ENCODE measurements around the gene DPYSL3. TPM values are rescaled to one million over a fixed set of nuclear protein-coding genes. Genes with fewer than 3 reads are reported as not detected.

Gene DPYSL3
- total RNA-seq, 1 experiment from 2014 or later, result 17.2 TPM

DNA sequence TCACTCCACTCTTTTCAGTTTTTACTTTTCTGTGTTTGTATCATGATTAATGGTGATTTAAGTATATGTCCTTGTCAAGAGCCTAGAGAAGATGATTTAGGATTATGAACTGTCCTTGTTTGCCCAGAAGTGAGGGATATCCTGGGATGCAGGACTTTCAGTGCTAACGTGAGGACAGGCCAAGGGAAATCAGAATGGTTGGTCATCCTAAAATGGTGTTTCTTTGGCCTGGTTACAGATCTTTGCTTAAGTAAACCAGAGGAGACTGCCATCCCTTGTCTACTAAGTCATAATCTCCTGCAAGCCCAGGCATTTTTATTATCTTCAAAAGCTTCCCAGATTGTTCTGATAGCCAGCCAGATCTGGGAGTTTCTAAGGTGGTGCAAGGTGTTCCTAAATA is 22.3 kb upstream of the DPYSL3 start (continued):
- TF ChIP-seq, protein P1, sequence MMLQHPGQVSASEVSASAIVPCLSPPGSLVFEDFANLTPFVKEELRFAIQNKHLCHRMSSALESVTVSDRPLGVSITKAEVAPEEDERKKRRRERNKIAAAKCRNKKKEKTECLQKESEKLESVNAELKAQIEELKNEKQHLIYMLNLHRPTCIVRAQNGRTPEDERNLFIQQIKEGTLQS (IDR thresholded peaks at IDR 0.05), result no peak
- no peak for TF ChIP-seq ZNF274 (IDR thresholded peaks at IDR 0.05; ENCODE audit: low read depth, low read length)

DNA sequence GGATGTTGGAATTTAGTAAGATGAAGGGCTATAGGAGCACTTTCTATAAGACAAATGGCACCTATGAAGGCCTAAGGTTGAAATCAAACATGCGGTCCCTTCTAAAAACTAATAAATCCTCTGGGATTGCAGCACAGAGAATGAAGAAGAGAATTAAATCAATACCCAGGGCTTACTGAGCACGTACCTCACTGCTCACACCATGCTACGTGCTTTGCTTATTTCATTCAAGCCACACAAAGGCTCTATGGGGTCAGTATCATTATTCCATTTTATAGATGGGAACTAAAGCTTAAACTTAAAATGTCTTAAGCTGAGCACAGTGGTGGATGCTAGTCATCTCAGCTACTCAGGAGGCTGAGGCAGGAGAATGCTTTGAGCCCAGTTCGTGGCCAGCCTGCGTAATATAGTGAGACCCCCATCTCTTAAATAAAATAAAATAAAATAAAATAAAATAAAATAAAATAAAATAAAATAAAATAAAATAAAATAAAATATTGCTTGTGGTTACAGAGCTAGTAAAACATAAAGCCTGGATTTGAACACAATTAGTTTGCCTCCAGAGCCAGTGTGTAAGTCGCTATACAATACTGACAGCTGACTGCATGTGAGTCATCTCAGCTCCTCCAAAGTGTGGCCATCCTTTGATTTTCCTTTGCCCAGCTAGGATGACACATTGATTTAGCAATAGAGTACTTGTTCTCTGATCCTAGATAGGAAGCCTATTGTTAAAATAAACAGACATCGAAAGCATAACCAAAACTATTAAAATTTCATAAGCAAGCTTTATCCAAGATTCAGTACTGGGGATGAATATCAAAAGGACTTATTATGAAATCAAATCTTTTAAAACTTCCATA is 20.9 kb upstream of the DPYSL3 start:
- no peak overlapping the region for H3K4me3 ChIP-seq (replicated peaks in 1 of 2; ENCODE audit: low read depth in 1 of 2, low read length in 2 of 2)
- intact Hi-C loops (cut with micrococcal nuclease), result no loop called here
- H3K27ac ChIP-seq (ENCODE audit: low read depth, low read length), result no peak overlapping the region
- ChIA-PET RAD21 (ENCODE audit: low non-redundant PET in 1 of 2, low total read pairs in 2 of 2, uncharacterized antibody in 2 of 2, unreplicated experiment in 2 of 2) (no interaction called here), CTCF (no interaction called here), POLR2A (no interaction called here)
- no peak overlapping the region for H3K9ac ChIP-seq (ENCODE audit: low read length)
- no peaks in the 10 kb centered on the region for H3K9me3 ChIP-seq (ENCODE audit: control insufficient read depth in 1 of 2, insufficient read depth in 1 of 2, low read depth in 1 of 2, low read length in 2 of 2)
- no peak for ATAC-seq
- no peaks in the 10 kb centered on the region for H3K36me3 ChIP-seq (ENCODE audit: control insufficient read depth in 1 of 2, insufficient read depth in 2 of 2, low read length in 2 of 2)
- H2AFZ ChIP-seq (ENCODE audit: low read depth, low read length, poor library complexity, severe bottlenecking), result no peak overlapping the region
- H3K4me1 ChIP-seq (ENCODE audit: control insufficient read depth in 1 of 2, insufficient read depth in 2 of 2, low read length in 2 of 2), result no peaks in the 10 kb centered on the region
- H3K27me3 ChIP-seq (ENCODE audit: insufficient read depth, low read length), result peaks cover 16% of the 10 kb centered on the region
- H3K4me2 ChIP-seq (ENCODE audit: low read length), result no peak overlapping the region
- H3K9me2 ChIP-seq (ENCODE audit: insufficient read depth), result no peaks in the 10 kb centered on the region
- DNase-seq (ENCODE audit: low read depth, low spot score), result no peak
- BruUV-seq (replicated peaks), result no TSS peak
- H3K79me2 ChIP-seq (ENCODE audit: insufficient read depth, low read length), result no peaks in the 10 kb centered on the region
- H4K20me1 ChIP-seq (ENCODE audit: insufficient read depth), result no peaks in the 10 kb centered on the region
- TF ChIP-seq, protein P2, sequence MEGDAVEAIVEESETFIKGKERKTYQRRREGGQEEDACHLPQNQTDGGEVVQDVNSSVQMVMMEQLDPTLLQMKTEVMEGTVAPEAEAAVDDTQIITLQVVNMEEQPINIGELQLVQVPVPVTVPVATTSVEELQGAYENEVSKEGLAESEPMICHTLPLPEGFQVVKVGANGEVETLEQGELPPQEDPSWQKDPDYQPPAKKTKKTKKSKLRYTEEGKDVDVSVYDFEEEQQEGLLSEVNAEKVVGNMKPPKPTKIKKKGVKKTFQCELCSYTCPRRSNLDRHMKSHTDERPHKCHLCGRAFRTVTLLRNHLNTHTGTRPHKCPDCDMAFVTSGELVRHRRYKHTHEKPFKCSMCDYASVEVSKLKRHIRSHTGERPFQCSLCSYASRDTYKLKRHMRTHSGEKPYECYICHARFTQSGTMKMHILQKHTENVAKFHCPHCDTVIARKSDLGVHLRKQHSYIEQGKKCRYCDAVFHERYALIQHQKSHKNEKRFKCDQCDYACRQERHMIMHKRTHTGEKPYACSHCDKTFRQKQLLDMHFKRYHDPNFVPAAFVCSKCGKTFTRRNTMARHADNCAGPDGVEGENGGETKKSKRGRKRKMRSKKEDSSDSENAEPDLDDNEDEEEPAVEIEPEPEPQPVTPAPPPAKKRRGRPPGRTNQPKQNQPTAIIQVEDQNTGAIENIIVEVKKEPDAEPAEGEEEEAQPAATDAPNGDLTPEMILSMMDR (IDR thresholded peaks at IDR 0.05 in 2 of 3, conservative IDR thresholded peaks at IDR 0.05 in 1 of 3; ENCODE audit: borderline replicate concordance in 1 of 3, insufficient read depth in 1 of 3, low read depth in 2 of 3, low read length in 2 of 3), result no peak
- no peak for TF ChIP-seq ELF1 (IDR thresholded peaks at IDR 0.05; ENCODE audit: borderline replicate concordance, low read depth)
- TF ChIP-seq FOSL1 (IDR thresholded peaks at IDR 0.05; ENCODE audit: low read depth), result no peak
- no peak for TF ChIP-seq RAD21 (IDR thresholded peaks at IDR 0.05; ENCODE audit: low read depth)
- TF ChIP-seq, protein P3, sequence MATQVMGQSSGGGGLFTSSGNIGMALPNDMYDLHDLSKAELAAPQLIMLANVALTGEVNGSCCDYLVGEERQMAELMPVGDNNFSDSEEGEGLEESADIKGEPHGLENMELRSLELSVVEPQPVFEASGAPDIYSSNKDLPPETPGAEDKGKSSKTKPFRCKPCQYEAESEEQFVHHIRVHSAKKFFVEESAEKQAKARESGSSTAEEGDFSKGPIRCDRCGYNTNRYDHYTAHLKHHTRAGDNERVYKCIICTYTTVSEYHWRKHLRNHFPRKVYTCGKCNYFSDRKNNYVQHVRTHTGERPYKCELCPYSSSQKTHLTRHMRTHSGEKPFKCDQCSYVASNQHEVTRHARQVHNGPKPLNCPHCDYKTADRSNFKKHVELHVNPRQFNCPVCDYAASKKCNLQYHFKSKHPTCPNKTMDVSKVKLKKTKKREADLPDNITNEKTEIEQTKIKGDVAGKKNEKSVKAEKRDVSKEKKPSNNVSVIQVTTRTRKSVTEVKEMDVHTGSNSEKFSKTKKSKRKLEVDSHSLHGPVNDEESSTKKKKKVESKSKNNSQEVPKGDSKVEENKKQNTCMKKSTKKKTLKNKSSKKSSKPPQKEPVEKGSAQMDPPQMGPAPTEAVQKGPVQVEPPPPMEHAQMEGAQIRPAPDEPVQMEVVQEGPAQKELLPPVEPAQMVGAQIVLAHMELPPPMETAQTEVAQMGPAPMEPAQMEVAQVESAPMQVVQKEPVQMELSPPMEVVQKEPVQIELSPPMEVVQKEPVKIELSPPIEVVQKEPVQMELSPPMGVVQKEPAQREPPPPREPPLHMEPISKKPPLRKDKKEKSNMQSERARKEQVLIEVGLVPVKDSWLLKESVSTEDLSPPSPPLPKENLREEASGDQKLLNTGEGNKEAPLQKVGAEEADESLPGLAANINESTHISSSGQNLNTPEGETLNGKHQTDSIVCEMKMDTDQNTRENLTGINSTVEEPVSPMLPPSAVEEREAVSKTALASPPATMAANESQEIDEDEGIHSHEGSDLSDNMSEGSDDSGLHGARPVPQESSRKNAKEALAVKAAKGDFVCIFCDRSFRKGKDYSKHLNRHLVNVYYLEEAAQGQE (IDR thresholded peaks at IDR 0.05; ENCODE audit: low read depth), result no peak
- no peak for TF ChIP-seq ZNF274 (IDR thresholded peaks at IDR 0.05; ENCODE audit: low read depth, low read length)
- no peak for TF ChIP-seq POLR2A (IDR thresholded peaks at IDR 0.05; ENCODE audit: borderline replicate concordance, extremely low read depth, insufficient read depth, insufficient read length)
- no peak for TF ChIP-seq CBX3 (IDR thresholded peaks at IDR 0.05; ENCODE audit: low read depth)
- no peak for TF ChIP-seq CEBPB (IDR thresholded peaks at IDR 0.05; ENCODE audit: low read depth)
- no peak for TF ChIP-seq POLR2AphosphoS5 (IDR thresholded peaks at IDR 0.05; ENCODE audit: low read depth, low read length)
- TF ChIP-seq SP1 (IDR thresholded peaks at IDR 0.05; ENCODE audit: low read depth), result no peak
- no peak for TF ChIP-seq JUND (IDR thresholded peaks at IDR 0.05)
- TF ChIP-seq, protein P4, sequence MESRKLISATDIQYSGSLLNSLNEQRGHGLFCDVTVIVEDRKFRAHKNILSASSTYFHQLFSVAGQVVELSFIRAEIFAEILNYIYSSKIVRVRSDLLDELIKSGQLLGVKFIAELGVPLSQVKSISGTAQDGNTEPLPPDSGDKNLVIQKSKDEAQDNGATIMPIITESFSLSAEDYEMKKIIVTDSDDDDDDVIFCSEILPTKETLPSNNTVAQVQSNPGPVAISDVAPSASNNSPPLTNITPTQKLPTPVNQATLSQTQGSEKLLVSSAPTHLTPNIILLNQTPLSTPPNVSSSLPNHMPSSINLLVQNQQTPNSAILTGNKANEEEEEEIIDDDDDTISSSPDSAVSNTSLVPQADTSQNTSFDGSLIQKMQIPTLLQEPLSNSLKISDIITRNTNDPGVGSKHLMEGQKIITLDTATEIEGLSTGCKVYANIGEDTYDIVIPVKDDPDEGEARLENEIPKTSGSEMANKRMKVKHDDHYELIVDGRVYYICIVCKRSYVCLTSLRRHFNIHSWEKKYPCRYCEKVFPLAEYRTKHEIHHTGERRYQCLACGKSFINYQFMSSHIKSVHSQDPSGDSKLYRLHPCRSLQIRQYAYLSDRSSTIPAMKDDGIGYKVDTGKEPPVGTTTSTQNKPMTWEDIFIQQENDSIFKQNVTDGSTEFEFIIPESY (IDR thresholded peaks at IDR 0.05; ENCODE audit: extremely low read depth, insufficient replicate concordance, low read length), result no peak
- TF ChIP-seq TCF7L2 (IDR thresholded peaks at IDR 0.05; ENCODE audit: borderline replicate concordance, extremely low read depth, insufficient read depth, insufficient read length), result no peak
- no peak for TF ChIP-seq YY1 (IDR thresholded peaks at IDR 0.05; ENCODE audit: extremely low read depth, insufficient replicate concordance, low read depth, low read length)
